GM19372 (cell line): ENCODE measurements around the gene EHBP1.

Experiments used
- ATAC-seq: cut with Tn5 transposase; IDR thresholded peaks from one replicate; pipeline ENCODE4 v1.9.1; 2021; ENCODE audit warnings: mild to moderate bottlenecking, low read depth, moderate library complexity; ENCODE audit not compliant: unreplicated experiment

EHBP1 gene

GRCh38 chr2:62934517-62934916, 229.0 kb downstream of the EHBP1 start:
- ATAC-seq: no peak

- ATAC-seq: no peak
Observed at GRCh38 chr2:62938126-62938525, 232.6 kb downstream of the EHBP1 start.

GRCh38 chr2:62939735-62940491, 234.4 kb downstream of the EHBP1 start:
- no peak for ATAC-seq

- ATAC-seq: no peak
Observed at GRCh38 chr2:62940697-62941096, 235.2 kb downstream of the EHBP1 start.

GRCh38 chr2:62941413-62941812, 235.9 kb downstream of the EHBP1 start:
- ATAC-seq: no peak

- ATAC-seq: no peak
Observed at GRCh38 chr2:62944362-62944761, 238.8 kb downstream of the EHBP1 start.

GRCh38 chr2:62947403-62947802, 241.9 kb downstream of the EHBP1 start:
- ATAC-seq: no peak

- ATAC-seq: no peak
Observed at GRCh38 chr2:62956651-62957050, 251.1 kb downstream of the EHBP1 start.

- no peak for ATAC-seq
Observed at GRCh38 chr2:62958206-62958605, 252.7 kb downstream of the EHBP1 start.

- no peak for ATAC-seq
Observed at GRCh38 chr2:62964050-62964449, 258.5 kb downstream of the EHBP1 start.

- no peak for ATAC-seq
Observed at GRCh38 chr2:62964671-62965070, 259.2 kb downstream of the EHBP1 start.

- no peak for ATAC-seq
Observed at GRCh38 chr2:62966991-62967390, 261.5 kb downstream of the EHBP1 start.

GRCh38 chr2:62968168-62968567, 262.7 kb downstream of the EHBP1 start:
- ATAC-seq: no peak

GRCh38 chr2:62968668-62969067, 263.2 kb downstream of the EHBP1 start:
- no peak for ATAC-seq

- ATAC-seq: no peak
Observed at GRCh38 chr2:62971936-62972335, 266.4 kb downstream of the EHBP1 start.

GRCh38 chr2:62972601-62973000, 267.1 kb downstream of the EHBP1 start:
- no peak for ATAC-seq

GRCh38 chr2:62974999-62975398, 269.5 kb downstream of the EHBP1 start:
- ATAC-seq: no peak

- no peak for ATAC-seq
Observed at GRCh38 chr2:62991605-62992004, 286.1 kb downstream of the EHBP1 start.

GRCh38 chr2:62992561-62992960, 287.0 kb downstream of the EHBP1 start:
- no peak for ATAC-seq

GRCh38 chr2:62994206-62994605, 288.7 kb downstream of the EHBP1 start:
- ATAC-seq: no peak

GRCh38 chr2:62996534-62997186, 291.1 kb downstream of the EHBP1 start:
- ATAC-seq: no peak

- no peak for ATAC-seq
Observed at GRCh38 chr2:62998949-62999348, 293.4 kb downstream of the EHBP1 start.
